ENCODE measurements around the gene LY6G6D. TPM values are rescaled to one million over a fixed set of nuclear protein-coding genes. Genes with fewer than 3 reads are reported as not detected.
A peak's percentile ranks its signal among the peaks of the same experiment; 100 is the strongest.

The LY6G6D gene
- total RNA-seq, 1 experiment from 2014 or later = not detected

GRCh38 chr6:31717499-31718222 lies 2.5 kb downstream of the LY6G6D start:
- H4K91ac ChIP-seq (ENCODE audit: insufficient read length, low read depth, low read length) = no peak overlapping the region
- H4K8ac ChIP-seq (replicated peaks; ENCODE audit: insufficient read length, low read depth, low read length) = no peak overlapping the region
- H3T11ph ChIP-seq (ENCODE audit: low read length) = no peak overlapping the region
- no peak overlapping the region for H3K9ac ChIP-seq (ENCODE audit: extremely low read depth, insufficient read length, low read length)
- peak overlapping the region; percentile 39 to 81 (median 59); a peak in 5 of 7 replicates for H3K27ac Mint-ChIP-seq
- H3K9me3 ChIP-seq (ENCODE audit: control insufficient read depth, low read depth, low read length) = no peaks in the 10 kb centered on the region
- peak overlapping the region; percentile 83 for H2AFZ ChIP-seq (ENCODE audit: low read length)
- WGBS (ENCODE audit: extremely low coverage, insufficient read length, low lambda C conversion rate) = no CpG with 5 or more reads among the region's 10 CpGs
- H2BK12ac ChIP-seq (ENCODE audit: insufficient read length, low read depth, low read length) = no peak overlapping the region
- peaks cover 38 to 49% of the 10 kb centered on the region in 2 experiments for H3K4me1 Mint-ChIP-seq
- peaks cover 10% of the 10 kb centered on the region; the same call in 1 of the 2 replicates for H3K4me1 ChIP-seq (ENCODE audit: insufficient read depth, low read length)
- DNase-seq = peak; percentile 85
- H3K27me3 ChIP-seq (ENCODE audit: insufficient read depth, low read length) = no peaks in the 10 kb centered on the region
- peaks cover under 1% of the 10 kb centered on the region for H3K27me3 Mint-ChIP-seq (ENCODE audit: low read depth)
- H3K36me3 Mint-ChIP-seq (ENCODE audit: insufficient read depth in 1 of 3, low read depth in 3 of 3) = no peaks in the 10 kb centered on the region
- H3K18ac ChIP-seq (ENCODE audit: insufficient read length, low read depth, low read length) = no peak overlapping the region
- no peaks in the 10 kb centered on the region for H3K23me2 ChIP-seq (ENCODE audit: insufficient read length, low read depth, low read length, poor library complexity, severe bottlenecking)
- H3K4ac ChIP-seq (ENCODE audit: low read depth, low read length) = no peak overlapping the region
- no peaks in the 10 kb centered on the region for H3K79me2 ChIP-seq (ENCODE audit: insufficient read depth, low read length)
- H2BK120ac ChIP-seq (ENCODE audit: low read depth, low read length, poor library complexity, severe bottlenecking) = no peak overlapping the region
- no peak overlapping the region for H3K56ac ChIP-seq (ENCODE audit: insufficient read length, low read depth, low read length)
- no peak overlapping the region for H3K23ac ChIP-seq (ENCODE audit: insufficient read length, low read depth, low read length)
- no peak overlapping the region for H4K5ac ChIP-seq (ENCODE audit: insufficient read length, low read depth, low read length)
- no peak overlapping the region for H3K14ac ChIP-seq (ENCODE audit: insufficient read depth, low read length)
- H3K4me2 ChIP-seq (ENCODE audit: insufficient read depth, insufficient read length, low read length) = no peak overlapping the region
- peak; percentile 62 for TF ChIP-seq CTCF (conservative IDR thresholded peaks at IDR 0.05)
- H4K20me1 ChIP-seq (ENCODE audit: control insufficient read depth, insufficient read depth, insufficient read length) = no peaks in the 10 kb centered on the region
- H2AK5ac ChIP-seq (ENCODE audit: insufficient read length, low read length) = no peak overlapping the region
- no peaks in the 10 kb centered on the region for H3K9me3 Mint-ChIP-seq
- H2BK15ac ChIP-seq (ENCODE audit: low read depth, low read length) = no peak overlapping the region
- H2BK5ac ChIP-seq (ENCODE audit: insufficient read length, low read length) = no peak overlapping the region
- peak overlapping the region in 1 of 2 experiments; percentile 60; a peak in 2 of 5 replicates for H3K4me3 Mint-ChIP-seq
- no peak overlapping the region for H2BK20ac ChIP-seq (ENCODE audit: low read depth, low read length, poor library complexity, severe bottlenecking)
- no peaks in the 10 kb centered on the region for H3K79me1 ChIP-seq (ENCODE audit: insufficient read depth, low read depth, low read length, poor library complexity, severe bottlenecking)
- H3K27ac ChIP-seq (ENCODE audit: insufficient read length, low read depth, low read length) = no peak overlapping the region
